HG03457 (cell line): ENCODE results near the gene CCDC85A.

Experiments used
- ATAC-seq: cut with Tn5 transposase; IDR thresholded peaks from one replicate; pipeline ENCODE4 v1.9.1; 2021; ENCODE audit warnings: moderate number of reproducible peaks; ENCODE audit not compliant: unreplicated experiment

CCDC85A gene

DNA sequence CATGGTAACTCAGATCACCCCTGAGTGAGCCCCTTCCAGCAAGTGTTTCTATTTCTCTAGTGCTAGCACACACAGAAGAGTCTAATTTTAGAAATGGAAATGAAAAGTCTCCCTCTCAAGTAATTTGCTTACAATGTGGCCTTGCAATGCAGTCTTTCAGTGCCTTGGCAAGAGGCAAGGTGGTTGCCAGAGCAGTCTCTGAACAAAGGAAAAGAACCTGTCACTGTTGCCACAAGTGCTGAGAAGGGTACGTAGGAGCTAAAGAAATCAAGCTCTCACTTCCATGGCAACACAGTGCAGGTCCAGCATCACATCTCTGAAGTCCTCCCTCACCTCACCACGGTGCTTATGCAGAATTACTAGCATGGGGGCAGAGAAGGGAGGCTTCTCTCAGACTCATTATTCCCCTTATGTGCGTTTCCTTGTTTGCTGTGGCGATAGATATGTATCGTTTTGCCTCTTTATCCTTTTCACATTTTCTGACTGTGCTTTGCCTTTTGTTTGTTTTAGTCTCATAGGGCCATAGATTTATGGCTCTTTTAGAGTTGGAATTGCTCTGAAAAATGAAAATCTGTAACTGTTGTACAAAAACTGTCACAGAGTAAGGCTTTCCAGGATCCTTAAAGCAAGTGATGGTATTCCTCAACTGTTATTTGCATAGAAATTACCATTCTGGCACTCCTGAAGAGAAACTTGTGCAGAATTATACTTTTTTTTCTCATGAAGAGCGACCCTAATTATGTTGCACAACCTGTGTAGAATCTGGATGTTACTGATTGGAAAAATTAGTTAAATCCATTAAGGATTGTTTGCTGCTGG, 164.8 kb downstream of the CCDC85A start:
- no peak for ATAC-seq

DNA sequence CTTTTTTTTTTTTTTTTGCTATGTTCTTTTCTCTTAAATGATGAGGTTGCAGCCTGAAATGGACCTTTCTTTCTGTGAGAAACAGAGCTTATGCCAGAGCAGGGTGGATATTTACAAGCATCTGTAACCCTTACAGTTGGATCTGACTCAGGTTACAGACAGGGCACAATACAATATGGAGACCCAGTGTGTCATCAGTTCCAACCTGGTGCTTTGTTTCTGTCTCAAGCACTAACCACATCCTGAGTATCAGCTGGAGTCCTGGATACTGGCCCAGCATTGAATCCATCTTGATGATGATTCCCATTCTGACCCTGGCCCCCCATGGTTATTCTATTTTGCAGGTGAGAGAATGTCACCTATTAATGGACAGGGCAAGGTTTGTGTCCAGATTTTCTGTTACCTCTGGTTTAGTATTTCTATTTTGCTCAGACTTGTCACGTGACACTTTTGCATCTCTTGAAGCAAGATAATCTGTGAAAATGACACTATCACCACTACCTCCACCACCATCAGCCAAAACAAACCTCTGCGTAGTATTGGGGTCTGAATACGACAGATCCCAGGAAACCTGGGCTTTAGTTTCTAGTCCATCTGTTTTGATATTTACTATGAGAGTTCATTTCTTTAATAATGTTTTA, 174.0 kb downstream of the CCDC85A start:
- ATAC-seq = no peak

- no peak for ATAC-seq
These were observed 178.1 kb downstream of the CCDC85A start for GRCh38 chr2:56361844-56362243.

GRCh38 chr2:56364902-56365301, 181.1 kb downstream of the CCDC85A start:
- no peak for ATAC-seq

GRCh38 chr2:56369316-56369715, 185.5 kb downstream of the CCDC85A start:
- ATAC-seq = no peak

GRCh38 chr2:56372071-56372656, 188.4 kb downstream of the CCDC85A start:
- no peak for ATAC-seq

- ATAC-seq = no peak
These were observed 191.5 kb downstream of the CCDC85A start for GRCh38 chr2:56375251-56375650.

GRCh38 chr2:56376699-56377665, 193.2 kb downstream of the CCDC85A start:
- ATAC-seq = no peak

- ATAC-seq = no peak
These were observed 195.3 kb downstream of the CCDC85A start for GRCh38 chr2:56379066-56379465.

DNA sequence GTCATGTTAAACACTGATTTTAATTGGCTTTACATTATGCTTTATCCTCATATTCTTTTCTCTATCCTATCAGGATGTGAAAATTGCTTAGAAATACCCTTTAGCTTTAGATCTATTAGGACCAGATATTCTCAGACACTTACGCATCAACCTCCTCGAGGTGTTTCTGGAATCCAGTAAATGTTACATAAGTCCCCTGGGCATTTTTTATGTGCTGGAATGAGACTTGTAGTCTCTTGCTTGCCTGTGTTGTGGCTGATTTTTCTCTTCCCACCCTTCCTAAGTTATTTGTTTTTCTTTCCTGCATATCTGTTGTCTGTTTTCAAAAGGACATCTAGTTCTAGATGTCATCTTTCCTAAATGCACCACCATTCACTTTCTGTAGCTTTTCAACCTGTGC, 197.1 kb downstream of the CCDC85A start:
- no peak for ATAC-seq

- ATAC-seq = no peak
These were observed 198.7 kb downstream of the CCDC85A start for GRCh38 chr2:56382466-56382865.

- ATAC-seq = no peak
These were observed 202.9 kb downstream of the CCDC85A start for GRCh38 chr2:56386657-56387056.

DNA sequence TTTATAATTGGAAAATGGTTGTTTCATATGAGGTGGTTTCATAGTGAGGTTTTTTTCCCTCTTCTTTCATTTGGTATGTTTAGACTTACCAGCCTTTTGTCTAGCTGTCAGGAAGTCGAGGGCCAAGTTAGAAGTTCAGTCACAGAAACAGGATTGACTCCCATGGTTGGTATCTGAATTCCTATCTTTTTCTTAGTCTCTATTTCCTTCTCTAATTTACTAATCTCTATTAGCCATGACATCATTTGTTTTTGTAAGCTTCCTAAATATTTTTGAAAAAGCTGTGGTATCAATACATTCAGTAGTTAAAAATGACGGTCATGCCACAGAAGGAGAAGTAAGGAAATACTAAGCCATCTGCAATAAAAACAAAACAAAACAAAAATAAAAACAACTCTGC, 206.9 kb downstream of the CCDC85A start:
- ATAC-seq = no peak

DNA sequence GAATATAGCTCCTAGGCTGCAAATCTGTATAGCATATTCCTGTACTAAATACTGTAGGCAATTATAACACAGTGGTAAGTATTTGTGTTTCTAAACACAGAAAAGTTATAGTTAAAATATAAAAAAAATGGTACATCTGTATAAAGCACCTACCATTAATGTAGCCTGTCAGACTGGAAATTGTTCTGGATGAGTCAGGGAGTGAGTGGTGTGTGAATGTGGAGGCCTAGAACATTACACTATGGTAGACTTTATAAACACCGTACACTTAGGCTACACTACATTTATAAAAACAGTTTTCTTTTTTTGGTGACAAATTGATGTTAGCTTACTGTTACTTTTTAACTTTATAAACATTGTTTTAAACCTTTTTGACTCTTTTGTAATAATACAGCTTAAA, 226.3 kb downstream of the CCDC85A start:
- ATAC-seq = no peak

GRCh38 chr2:56416500-56417176, 232.8 kb downstream of the CCDC85A start:
- ATAC-seq = no peak
